CD4-positive, alpha-beta T cell treated with Interleukin-15 for 1 hour (primary cell): ENCODE measurements around the gene TSPAN5.
"Not testable (repeated sequence)": the region's sequence is repeated elsewhere in the genome, so short reads cannot be mapped to it uniquely, and the experiment has no call there.

Source experiments
- DNase-seq: peaks from one replicate; pipeline ENCODE4 v3.0.0-alpha.2; 2020

TSPAN5 gene

DNA sequence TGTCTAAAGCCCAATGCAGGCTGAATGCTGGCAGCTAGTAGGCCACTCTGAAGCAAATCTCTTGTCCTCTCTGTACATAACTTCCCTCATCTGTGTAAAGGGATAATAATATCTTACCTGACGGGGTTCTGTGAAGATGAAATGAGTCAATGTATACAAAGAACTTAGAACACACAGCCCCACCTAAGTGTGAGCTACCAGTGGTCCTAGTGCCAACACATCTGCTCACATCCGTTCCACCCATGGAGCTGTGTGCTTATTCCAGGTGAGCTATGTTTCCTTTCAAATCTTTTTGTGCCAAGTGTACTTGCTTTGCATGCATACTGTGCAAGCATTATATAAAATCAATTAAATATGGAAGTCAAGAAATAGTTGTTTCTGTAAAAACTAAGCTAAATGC, 116.4 kb downstream of the TSPAN5 start:
- no peak for DNase-seq

DNA sequence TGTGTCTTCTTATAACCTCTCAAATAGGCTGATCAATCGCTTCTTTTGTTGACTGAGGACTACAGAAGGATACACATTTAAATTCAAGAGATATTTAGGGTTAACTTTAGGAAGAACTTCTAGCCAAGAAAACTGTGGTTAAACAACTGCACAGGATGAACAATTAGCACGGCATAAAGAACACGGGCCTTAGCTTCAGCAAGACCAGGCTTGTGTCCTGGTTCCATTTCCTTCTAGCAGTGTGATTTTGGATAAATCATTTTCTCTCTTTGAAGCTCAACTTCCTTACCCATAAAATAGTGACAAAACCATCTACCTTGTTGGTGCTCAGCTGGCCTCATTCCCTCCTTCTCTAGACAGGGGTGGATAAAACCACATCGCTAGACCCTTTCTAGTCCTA, 117.6 kb downstream of the TSPAN5 start:
- DNase-seq, result no peak

- DNase-seq, result no peak
These were observed 118.7 kb downstream of the TSPAN5 start for GRCh38 chr4:98539741-98540140.

GRCh38 chr4:98539299-98539698, 119.1 kb downstream of the TSPAN5 start:
- DNase-seq, result no peak

GRCh38 chr4:98536631-98537030, 121.8 kb downstream of the TSPAN5 start:
- no peak for DNase-seq

- not testable (repeated sequence) for DNase-seq
These were observed 124.3 kb downstream of the TSPAN5 start for GRCh38 chr4:98534146-98534545.

- no peak for DNase-seq
These were observed 127.8 kb downstream of the TSPAN5 start for GRCh38 chr4:98530572-98530971.

GRCh38 chr4:98529970-98530569, 128.3 kb downstream of the TSPAN5 start:
- no peak for DNase-seq

GRCh38 chr4:98528882-98529281, 129.5 kb downstream of the TSPAN5 start:
- no peak for DNase-seq

DNA sequence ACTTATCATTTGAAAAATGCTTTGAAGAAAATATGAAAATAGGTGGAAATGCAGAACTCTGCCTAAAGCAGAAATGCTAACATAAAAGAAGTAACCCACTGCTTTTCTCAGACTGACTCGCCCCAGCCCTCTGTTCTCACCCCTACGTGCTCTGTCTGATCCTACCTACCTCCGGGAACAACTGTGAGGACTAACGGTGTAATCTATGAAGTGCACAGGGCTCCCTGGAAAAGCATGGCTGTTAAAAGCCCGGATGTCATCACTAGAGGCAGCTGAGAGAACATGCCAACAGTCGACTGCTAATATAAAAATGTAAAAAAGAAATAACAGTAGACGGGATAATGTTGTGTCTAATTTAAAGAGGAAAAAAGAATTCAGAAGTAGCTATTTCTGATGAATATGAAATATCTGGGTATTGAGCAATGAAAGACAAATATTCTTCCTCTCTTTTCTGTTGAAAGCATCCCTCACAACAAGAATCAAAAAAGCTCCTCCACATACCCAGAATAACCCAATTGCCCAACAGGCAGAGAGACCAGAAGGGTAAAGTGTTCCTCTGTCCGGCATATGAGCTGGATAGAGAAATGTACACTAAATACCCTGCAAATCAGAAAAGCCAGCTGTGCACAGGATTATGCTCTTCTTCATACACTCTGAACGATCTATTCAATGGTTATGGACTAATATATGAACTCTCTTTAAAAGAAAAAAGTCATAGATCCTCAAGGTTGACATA, 130.7 kb downstream of the TSPAN5 start:
- no peak for DNase-seq

- DNase-seq, result no peak
These were observed 134.2 kb downstream of the TSPAN5 start for GRCh38 chr4:98524230-98524629.

GRCh38 chr4:98522636-98523395, 135.6 kb downstream of the TSPAN5 start:
- DNase-seq, result no peak

GRCh38 chr4:98522062-98522461, 136.3 kb downstream of the TSPAN5 start:
- no peak for DNase-seq

DNA sequence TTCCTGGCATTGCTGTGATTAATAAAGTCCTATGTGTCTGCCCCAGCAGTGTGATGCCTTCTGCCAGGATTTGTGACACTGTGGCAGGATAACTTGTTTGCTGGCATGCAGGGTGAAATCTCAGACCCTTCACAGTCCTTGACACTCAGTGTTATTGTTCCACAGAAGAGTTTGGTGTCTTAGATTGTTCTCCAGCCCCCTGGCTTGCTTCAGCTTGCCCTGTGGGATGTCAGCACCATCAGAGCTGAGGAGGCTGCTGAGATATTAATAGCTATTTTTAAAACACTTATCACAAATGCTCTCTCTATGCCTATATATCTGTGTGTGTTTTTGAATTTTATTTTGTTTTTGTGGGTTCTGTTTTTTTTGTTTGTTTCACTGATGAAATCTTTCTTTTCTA, 136.9 kb downstream of the TSPAN5 start:
- no peak for DNase-seq

GRCh38 chr4:98519268-98519977, 139.0 kb downstream of the TSPAN5 start:
- no peak for DNase-seq

DNA sequence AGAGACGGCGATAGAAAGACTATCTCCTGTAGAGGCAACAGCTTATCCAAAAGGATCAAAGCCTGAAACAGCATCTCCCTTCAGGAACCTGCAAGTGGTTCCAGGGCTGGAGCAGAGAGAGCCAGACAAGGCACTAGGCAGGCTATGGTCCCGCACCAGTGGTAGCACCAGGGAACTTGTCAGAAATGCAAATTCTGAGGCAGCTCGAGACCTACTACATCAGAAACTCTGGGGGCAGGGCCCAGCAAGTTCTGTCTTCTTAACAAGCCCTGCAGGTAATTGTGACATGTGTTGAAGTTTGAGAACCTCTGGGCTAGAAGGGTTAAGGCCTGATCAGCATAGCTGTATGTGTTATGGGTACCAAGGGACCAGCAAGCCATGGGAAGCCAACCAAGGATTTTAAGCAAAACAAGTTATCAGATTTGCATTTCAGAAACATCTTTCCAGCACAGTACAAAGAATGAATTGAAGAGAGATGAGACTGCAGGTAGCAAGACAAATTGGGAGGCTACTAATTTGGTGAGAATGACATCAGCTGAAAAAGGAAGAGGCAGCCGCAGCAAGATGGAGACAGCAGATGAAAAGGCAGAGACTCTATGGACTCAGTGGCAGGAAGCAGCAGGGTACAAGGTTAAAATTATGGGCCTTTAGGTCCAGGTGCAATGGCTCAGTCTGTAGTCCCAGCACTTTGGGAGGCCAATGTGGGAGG, 139.7 kb downstream of the TSPAN5 start:
- peak; percentile 27 for DNase-seq

GRCh38 chr4:98517218-98518021, 141.0 kb downstream of the TSPAN5 start:
- DNase-seq, result no peak

DNA sequence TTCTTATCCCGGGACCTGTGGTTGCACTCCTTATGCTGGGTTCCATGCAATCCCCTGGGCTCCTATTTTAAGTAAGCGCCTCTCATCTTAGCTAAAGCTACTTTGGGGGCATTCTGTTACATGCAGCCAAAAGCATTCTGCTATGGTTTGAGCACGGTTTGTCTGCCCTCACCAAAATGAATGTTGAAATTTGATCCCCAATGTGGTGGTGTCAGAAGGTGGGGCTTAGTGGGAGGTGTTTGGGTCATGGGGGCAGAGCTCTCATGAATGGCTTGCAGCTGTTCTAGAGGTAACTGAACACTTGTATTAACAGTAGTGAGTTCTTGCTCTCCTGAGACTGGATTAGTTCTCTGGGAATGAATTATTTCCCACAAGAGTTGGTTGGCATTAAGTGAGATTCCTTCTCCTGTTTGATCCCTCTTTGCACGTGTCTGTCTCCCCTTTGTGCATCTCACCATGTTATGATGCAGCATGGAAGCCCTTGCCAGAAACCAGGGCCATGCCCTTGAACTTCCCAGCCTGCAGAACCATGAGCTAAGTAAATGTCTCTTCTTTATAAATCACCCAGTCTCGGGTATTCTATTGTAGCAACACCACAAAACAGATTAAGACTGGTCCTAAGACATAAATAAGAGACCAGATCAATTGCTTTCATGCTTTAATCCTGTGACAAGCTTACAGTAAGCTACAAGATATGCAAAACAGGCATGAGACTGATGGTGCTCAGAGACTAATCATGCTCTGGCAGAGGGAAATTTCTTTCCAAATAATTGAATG, 141.8 kb downstream of the TSPAN5 start:
- DNase-seq, result no peak

DNA sequence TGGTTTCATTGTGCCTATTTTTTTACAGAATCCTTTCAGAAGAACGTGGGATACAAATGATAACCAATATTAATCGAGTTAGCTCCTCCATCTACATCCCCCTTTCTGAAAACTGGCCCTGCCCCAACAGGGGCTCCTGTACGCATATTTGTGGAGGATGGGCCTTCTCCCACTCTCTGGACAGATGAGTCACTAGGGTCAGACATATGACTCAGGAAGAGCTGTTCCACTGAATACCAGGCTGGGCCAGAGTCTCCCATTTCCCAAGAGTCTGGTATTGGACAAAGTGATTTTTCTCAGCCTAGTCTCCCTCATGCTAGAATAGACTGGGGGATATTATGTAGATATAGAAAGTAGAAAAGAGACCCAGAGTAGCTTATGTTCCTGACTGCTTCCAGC, 142.4 kb downstream of the TSPAN5 start:
- DNase-seq, result no peak

- DNase-seq, result no peak
These were observed 143.0 kb downstream of the TSPAN5 start for GRCh38 chr4:98515470-98515809.
